HG03354 (cell line): ENCODE data around the gene UBXN6.

Source experiments
- ATAC-seq: cut with Tn5 transposase; IDR thresholded peaks from one replicate; pipeline ENCODE4 v1.9.1; 2021; ENCODE audit warnings: mild to moderate bottlenecking; ENCODE audit not compliant: unreplicated experiment, poor library complexity, severe bottlenecking

UBXN6 gene

DNA sequence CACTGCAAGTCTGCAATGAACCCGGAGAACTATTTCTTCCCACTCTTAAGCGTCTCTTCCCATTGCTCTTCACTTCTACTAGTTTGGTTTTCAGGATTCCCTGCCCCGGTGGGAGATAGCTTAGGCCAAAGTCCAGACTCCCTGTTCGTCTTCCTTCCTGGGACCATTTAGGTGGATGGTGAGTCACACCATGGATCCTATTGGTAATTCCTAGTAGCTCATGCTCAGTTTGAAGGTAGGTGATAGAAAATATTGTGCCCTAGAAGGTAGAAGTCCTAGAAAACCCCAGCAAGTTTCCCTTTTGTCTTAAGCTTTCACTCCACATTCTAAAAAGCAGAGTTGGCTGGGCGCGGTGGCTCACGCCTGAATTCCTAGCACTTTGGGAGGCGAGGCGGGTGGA lies 41.3 kb downstream of the UBXN6 start:
- ATAC-seq, result no peak

DNA sequence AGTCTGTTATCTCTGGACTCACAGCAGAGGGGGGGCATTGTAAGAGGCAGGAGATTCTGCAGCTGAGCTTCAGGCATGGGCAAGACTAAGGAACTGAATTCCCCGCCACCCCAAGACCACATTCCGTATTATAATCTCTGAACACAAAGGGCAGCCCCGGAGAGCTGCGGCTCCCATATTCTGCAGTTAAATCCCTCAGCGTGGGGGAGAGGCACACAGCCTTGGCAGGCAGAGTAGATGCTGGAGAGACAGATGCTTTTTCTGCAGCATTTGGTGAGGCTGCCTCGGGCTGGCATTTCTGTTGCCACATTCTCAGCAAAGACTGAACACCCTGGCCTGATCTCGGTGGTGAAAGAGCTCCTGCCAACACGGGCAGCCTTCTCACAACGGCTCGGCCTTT lies 42.2 kb downstream of the UBXN6 start:
- no peak for ATAC-seq

DNA sequence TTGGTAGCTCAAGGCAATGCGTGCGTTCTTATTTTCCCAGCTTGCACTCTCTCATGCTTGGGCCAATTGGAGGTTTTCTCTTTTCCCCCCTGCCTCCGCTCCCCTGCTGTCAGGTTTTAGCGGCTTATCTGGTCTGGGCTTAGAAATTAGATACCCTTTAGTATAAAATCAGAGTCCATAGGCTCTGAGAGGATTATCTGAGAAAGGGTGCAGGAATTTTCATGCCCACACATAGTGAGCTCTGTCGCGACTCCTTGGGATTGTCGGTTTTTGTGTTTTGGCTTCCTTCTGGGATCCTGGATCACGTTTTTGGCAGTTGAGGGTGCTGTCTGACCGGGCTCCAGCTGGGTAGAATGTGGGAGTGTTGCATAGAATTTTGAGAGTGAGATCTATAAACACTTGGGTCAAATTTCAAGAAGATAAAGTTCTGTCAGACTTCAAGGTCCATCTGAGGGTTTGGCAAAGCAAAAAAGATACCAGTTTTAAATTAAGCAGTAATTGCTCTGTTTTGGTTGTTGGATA lies 42.7 kb downstream of the UBXN6 start:
- no peak for ATAC-seq

DNA sequence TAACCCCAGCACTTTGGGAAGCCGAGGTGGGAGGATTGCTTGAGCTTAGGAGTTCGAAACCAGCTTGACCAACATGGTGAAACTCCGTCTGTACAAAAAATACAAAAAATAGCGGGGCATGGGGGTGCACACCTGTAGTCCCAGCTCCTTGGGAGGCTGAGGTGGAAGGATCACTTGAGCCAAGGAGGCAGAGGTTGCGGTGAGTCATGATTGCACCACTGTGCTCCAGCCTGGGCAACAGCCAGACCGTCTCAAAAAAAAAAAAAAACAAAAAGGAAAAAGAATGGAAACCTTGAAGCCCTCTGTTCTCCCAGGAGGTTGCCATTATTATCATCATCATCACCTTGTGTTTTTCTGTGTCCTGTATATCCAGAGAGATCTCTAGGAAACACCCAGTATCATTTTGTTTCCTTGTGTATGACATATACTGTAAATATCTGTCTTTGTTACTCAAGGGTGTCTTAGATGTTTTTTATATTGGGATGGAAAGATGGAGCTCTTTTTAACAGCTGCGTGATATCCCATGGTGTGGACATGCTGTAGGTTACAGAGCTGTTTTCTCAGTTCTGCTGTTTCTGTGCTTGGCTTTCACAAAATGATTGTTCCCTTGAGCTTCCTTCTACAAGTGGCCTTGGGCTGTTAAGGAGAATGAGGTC lies 43.3 kb downstream of the UBXN6 start:
- ATAC-seq, result no peak

DNA sequence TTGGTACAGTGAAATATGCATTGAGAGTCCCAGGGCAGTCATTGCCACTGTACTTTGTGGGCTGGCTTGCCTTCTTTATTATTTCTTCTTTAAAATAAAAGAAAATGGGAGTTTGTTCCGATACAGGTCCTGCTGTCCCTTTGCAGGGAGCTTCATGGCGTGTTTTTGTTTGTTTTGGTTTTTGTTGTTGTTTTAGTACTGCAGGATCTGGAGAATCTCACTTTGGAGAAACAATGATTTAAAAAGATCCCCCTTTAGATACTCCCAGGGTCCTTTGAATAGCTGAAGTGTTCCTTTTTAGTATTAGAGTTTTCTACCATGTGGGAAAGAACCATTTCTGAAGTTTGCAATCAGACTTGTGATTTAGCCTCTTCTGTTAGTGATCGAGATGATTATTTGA lies 44.0 kb downstream of the UBXN6 start:
- no peak for ATAC-seq

DNA sequence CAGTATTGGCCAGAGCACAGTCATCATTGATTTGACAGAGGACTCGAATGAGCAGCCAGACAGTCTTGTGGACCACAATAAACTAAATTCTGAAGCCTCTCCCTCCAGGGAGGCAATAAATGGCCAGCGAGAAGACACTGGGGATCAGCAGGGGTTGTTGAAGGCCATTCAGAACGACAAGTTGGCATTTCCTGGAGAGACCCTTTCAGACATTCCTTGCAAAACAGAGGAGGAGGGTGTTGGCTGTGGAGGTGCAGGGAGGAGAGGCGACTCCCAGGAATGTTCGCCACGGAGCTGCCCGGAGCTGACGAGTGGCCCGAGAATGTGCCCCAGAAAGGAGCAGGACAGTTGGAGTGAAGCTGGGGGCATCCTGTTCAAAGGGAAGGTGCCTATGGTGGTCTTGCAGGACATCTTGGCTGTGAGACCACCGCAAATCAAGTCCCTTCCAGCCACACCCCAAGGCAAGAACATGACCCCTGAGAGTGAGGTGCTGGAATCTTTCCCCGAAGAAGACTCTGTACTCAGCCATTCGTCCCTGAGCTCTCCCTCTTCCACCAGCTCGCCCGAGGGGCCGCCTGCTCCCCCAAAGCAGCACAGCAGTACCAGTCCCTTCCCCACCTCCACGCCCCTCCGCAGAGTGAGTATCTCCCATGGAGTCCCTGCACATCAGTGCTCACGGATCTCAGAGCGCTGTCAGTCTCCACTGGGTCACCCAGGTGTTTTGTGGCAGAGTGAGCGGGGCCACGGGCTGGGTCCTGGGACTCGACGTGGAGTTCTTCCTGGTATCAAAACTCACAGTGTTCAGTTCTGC lies 48.3 kb downstream of the UBXN6 start:
- no peak for ATAC-seq

DNA sequence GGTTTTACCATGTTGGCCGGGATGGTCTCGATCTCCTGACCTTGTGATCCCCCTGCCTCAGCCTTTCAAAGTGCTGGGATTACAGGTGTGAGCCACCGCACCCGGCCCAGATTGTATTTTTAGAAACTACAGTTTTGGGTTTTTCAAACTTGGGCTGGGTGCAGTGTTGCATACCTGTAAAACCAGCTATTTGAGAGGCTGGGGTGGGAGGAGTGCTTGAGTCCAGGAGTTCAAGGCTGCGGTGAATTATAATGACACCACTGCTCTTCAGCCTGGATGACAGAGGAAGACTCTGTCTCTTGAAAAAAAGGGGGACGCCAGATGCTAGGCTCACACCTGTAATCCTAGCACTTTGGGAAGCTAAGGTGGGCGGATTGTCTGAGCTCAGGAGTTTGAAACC lies 51.0 kb downstream of the UBXN6 start:
- ATAC-seq, result no peak

DNA sequence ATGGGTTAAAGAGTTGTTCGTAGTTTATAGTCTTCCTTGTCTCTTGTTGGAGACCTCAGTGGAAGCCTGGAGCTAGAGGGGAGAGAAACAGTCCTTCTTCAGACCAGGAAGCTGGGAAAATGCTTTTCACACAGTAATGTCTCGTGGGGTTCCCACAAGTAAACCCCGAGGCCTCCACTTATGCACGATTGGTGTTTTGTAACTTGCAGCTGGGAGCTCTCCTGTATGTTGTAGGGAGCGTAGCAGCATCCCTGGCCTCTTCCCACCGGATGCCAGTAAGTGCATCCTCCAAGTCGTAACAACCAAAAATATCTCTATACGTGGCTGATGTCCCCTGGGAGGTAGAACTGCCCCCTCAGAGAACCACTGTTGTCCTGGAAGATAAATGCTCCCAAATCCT lies 51.6 kb downstream of the UBXN6 start:
- no peak for ATAC-seq

DNA sequence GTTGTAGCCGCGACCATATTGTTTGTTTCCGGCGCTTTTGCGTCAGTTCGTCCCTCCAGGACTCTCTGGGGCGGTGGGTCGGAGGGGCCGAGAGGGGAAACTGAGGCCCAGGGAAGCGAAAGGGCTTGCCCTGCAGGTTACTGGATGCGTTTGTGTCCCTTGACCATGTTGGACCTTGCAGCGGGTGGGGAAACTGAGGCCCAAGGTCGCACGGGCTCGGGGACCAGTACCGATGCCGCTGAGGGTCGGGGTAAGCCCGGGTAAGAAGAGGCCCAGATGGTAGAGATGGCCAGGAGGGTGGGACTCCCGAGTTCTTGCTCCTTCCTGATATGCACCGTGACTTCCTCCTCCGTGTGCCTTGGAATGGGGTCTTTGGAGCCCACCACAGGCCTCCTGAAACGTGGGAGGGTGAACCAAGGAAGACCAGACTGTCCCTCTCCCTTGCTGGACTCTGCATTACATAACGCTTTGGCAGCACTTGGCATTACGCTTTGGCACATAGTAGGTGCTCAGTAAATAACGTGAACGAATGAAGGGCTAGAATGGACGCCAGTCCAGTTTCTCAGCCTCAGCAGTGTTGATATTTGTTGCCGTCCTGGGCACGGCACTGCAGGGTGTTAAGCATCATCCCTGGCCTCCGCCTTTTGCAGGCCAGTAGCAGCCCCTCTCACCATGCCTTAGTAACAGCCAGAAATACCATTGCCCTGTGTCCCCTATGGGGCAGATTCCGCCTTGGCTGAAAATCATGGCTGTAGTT lies 54.4 kb downstream of the UBXN6 start:
- no peak for ATAC-seq

DNA sequence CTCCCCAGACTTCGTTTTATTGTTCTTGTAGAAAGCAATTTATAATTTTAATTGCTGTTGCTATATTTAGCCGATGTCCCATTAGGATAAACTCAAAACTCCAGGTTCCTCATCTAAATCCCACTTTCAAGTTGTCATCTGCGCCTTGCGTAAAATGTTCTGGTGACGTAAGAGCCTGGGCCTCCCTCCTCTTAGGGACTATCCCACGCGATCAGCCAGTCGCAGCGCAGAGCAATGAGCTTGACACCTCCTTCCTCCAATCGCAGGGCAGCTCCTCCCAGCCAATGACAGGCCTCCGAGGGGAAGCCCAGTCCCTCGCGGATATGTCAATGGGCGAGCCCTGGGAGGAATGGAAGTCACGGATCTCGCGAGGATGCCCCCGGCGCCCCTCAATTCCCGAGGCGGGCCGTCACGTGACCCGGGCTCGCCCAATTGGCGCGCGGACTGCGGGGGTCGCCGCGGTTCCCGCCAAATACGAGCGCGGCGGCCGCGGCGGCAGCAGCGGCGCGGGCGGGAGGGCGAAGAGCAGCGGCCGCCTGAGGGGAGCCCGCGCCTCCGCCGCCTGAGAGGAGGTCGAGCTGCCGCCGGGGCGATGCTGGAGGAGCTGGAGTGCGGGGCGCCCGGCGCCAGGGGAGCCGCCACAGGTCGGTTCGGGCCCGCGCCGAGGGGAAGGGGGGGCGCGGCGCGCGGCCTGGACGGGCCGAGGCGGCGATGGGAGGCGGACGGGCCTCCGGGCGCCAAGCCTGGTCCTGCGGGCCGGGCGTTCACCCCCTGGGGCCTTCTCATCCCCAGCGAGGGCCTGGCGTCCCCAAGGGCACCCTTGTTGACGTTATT lies 55.2 kb downstream of the UBXN6 start, which contains the start of gene CHAF1A:
TSS of gene CHAF1A (plus strand) at position 470 of the 834 bp plus-strand sequence. CDS start at position 593, 123 bp downstream.
- ATAC-seq, result peak; percentile 83

DNA sequence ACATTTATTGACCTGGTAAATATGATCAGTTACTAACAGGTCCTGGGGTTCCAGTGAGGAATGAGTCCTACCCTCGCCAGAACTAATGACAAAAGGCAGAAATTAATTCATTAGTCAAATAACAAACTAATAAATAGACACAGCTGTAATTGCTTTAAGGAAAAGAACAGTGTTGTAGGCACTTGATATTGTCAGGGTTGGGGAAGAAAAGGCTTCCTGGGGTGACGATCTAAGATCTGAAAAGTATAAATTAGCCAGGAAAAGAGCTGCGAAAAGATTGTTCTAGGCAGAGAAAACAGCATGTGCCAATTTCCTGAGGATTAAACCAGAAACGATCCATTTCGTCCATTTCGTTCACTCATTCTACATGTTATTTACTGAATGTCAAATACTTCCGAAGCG lies 55.8 kb downstream of the UBXN6 start:
- no peak for ATAC-seq

DNA sequence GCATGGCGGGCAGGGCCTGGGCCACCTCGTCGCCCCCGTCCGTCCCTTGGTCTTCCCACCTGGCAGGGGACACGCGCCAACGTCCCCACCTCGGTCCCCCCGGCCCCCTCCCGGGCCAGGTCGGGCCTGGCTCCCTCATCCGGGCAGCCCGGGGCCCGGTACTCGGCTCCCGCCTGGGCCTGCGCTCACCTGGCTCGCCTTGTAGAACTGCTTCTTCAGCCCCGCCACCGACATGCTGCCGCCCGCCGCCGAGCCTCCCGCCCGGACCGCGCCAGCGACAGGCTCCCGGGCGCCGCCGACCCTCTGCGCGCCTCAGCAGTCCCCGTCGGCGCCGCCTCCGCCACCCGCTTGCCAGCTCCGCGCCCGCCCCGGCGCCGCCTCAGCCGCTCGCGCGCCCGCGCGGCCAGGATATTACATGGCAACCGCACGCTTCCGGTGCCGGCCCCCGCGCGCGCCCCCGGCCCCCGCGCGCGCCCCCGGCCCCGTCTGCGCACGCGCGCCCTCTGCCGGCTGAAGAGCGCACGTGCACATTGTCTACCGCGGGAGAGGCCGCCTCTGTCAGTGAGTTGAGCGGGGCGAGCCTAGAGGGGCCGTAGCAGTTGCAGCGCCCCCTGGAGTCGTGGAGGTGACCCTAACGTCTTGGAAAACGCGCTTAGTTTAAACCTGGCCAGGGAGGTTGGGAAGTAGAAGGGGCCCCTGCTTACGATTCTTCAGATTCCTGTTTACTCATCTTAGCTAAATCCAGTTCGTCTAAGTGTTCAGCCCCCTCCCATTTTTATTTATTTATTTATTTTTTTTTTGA lies 57.3 kb downstream of the UBXN6 start, which contains the start of gene SH3GL1:
TSS of gene SH3GL1 (minus strand) at position 413 of the 802 bp plus-strand sequence. CDS start at position 234, 179 bp downstream.
- ATAC-seq, result peak; percentile 57

DNA sequence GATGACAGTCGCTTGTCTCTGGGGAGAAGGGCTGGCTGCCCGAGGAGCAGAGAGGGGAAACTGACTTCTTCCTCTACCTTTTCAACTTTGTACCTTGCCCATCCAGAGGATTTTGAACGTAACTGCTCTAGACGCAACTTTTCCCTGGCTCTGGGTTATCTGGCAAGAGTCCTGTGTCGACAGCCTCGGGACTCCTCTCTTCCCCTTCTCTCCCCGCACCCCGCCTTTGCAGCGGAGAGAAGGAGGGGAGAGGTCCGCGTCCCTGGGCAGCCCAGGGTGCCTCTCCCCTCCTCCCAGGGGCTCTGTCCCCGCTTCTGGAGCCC lies 57.8 kb downstream of the UBXN6 start:
- ATAC-seq, result peak; percentile 4

DNA sequence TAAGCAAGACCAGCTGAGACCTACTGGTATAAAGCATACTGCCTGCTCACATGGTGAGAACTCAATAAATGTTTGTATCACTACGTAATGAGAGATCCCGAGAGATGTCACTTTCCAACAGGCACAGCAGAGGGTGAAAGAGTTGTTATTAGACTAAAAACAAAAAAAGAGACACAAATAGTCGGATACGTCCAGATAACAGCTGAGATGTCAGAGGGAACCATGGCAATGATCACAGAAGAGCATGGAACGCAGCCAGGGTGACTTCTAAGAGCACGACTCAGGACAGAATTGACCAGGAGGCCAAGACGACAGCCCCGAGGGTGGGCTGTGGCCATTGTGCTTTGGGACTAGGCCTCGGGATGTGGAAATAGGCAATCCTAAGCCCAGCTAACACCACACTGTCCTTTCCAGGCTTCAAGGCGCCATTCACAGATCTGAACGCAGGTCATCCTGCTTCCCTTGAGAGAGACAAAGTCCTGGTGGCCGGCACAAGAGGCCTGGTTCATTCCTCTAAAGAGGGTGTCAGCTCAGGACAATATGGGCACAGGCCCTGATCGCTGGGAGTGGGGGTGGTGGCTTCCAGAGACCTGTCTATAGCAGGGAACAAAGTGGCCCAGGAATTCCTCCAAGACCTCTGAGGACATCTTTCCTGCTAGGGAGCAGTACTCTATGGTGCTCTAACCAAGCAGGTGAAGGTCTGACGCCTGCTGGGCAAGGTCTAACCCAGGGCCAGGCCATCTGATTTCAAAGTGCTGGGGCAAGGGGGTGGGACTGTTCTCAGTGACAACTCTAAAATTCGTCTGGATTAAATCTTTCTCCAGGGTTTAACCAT lies 60.4 kb downstream of the UBXN6 start:
- no peak for ATAC-seq
